Gastrocnemius medialis (tissue), 4 donors: Measurements from ENCODE around the gene GRPEL1. TPM values are rescaled to one million over a fixed set of nuclear protein-coding genes. Genes with fewer than 3 reads are reported as not detected.

ENCODE experiments used
- ATAC-seq, 2 donors: fragments of 150-250 bp; one replicate each; pipeline ENCODE4 v1.9.1; 2016
- DNase-seq, 2 donors: peaks; one replicate each; pipeline ENCODE4 v3.0.0-alpha.2; 2019
- H3K27ac ChIP-seq, 4 donors: fragments of 200-600 bp; sonication (generic); 1 replicate in 1 of 4; 2 replicates in 3 of 4; pipeline ENCODE4 v1.5.1; 2016 to 2018; ENCODE audit warnings: mild to moderate bottlenecking in 2 of 4, moderate library complexity in 1 of 4
- H3K27me3 ChIP-seq, 3 donors: fragments of 200-600 bp; sonication (generic) in 2 of 3; 1 replicate in 1 of 3; 2 replicates in 2 of 3; pipeline versions ENCODE4 v1.5.1 to v1.6.0; 2016 to 2019; ENCODE audit warnings: mild to moderate bottlenecking in 1 of 3, moderate library complexity in 1 of 3
- H3K36me3 ChIP-seq, 2 donors: fragments of 200-600 bp; sonication (generic) in 1 of 2; one replicate each; pipeline ENCODE4 v1.5.1; 2017 to 2018
- H3K4me1 ChIP-seq, 2 donors: fragments of 200-600 bp; sonication (generic) in 1 of 2; one replicate each; pipeline ENCODE4 v1.5.1; 2016 to 2017; ENCODE audit warnings: mild to moderate bottlenecking in 2 of 2
- H3K4me3 ChIP-seq, 4 donors: fragments of 200-600 bp; sonication (generic) in 3 of 4; 1 replicate in 1 of 4; 2 replicates in 3 of 4; pipeline ENCODE4 v1.5.1; 2016 to 2019; ENCODE audit warnings: mild to moderate bottlenecking in 2 of 4
- H3K9me3 ChIP-seq, 3 donors: fragments of 200-600 bp; sonication (generic) in 2 of 3; 1 replicate in 1 of 3; 2 replicates in 2 of 3; pipeline ENCODE4 v1.5.1; 2016 to 2019
- POLR2A ChIP-seq, 2 donors: fragments of 450-650 bp; IDR thresholded peaks; one replicate each; pipeline ENCODE4 v1.6.1; 2017; ENCODE audit warnings: antibody characterized with exemption in 2 of 2, mild to moderate bottlenecking in 2 of 2, moderate library complexity in 2 of 2
- in situ Hi-C, 4 donors: fragments of 200-750 bp; cut with MboI; loops; one replicate each; pipeline versions ENCODE4 v1.15.0 to v1.8.0; 2017; ENCODE audit warnings: low sequenced_read_pairs in 4 of 4
- intact Hi-C: fragments of 100-400 bp; cut with DNase I; formaldehyde crosslinking; loops from one replicate; pipeline ENCODE4 v1.15.1; 2023; ENCODE audit warnings: low total_unique reads
- total RNA-seq, 4 donors: library from RNA; depleted of rRNA; stranded (reverse); fragments of >200 nt; gene quantifications; one replicate each; pipeline versions ENCODE4 v1.1.0 to v1.2.3, GENCODE V29; 2016
- TF ChIP-seq, protein P1 (sequence below), 5 experiments: fragments of 450-650 bp in 3 of 5; fragments of 200-600 bp in 2 of 5; sonication (generic) in 2 of 5; IDR thresholded peaks in 4 of 5; conservative IDR thresholded peaks in 1 of 5; 1 replicate in 4 of 5; 2 replicates in 1 of 5; pipeline ENCODE4 v1.5.1; 2016 to 2019; ENCODE audit warnings: antibody characterized with exemption in 5 of 5, mild to moderate bottlenecking in 3 of 5, moderate library complexity in 3 of 5

Gene GRPEL1
- total RNA-seq, 4 donors from 2014 or later, result 28.8 to 58.0 (median 35.8) TPM

DNA sequence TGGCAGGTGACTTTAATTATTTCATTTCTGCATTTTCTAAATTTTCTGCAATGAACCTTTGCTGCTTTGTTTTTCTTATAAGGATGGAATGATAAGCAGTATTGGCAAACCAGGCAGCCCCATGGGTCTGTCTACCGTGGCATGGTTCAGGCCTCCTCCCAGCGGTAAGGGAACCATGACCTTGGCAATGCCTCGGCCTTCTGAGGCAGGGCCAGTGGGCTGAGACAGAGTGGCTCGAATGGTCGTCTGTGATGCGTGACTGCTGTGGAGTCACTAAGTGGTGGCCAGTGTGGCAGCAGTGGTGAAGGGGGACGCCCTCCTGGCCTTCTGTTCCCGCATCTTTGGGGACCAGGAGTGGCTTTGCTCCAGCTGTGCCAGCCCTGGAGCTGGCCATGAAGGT lies 43.6 kb upstream of the GRPEL1 start:
- ATAC-seq (no peak), DNase-seq (no peak)
- Histone ChIP-seq H3K36me3 (no peaks in the 10 kb centered on the region), H3K27ac (no peak overlapping the region), H3K9me3 (no peaks in the 10 kb centered on the region), H3K4me1 (no peaks in the 10 kb centered on the region), H3K4me3 (no peak overlapping the region), H3K27me3 (no peaks in the 10 kb centered on the region)
- intact Hi-C loops, result no loop called here
- in situ Hi-C loops, result no loop called here
- TF ChIP-seq, protein P1, sequence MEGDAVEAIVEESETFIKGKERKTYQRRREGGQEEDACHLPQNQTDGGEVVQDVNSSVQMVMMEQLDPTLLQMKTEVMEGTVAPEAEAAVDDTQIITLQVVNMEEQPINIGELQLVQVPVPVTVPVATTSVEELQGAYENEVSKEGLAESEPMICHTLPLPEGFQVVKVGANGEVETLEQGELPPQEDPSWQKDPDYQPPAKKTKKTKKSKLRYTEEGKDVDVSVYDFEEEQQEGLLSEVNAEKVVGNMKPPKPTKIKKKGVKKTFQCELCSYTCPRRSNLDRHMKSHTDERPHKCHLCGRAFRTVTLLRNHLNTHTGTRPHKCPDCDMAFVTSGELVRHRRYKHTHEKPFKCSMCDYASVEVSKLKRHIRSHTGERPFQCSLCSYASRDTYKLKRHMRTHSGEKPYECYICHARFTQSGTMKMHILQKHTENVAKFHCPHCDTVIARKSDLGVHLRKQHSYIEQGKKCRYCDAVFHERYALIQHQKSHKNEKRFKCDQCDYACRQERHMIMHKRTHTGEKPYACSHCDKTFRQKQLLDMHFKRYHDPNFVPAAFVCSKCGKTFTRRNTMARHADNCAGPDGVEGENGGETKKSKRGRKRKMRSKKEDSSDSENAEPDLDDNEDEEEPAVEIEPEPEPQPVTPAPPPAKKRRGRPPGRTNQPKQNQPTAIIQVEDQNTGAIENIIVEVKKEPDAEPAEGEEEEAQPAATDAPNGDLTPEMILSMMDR (IDR thresholded peaks at IDR 0.05 in 4 of 5, conservative IDR thresholded peaks at IDR 0.05 in 1 of 5), result no peak
- no peak for TF ChIP-seq POLR2A (IDR thresholded peaks at IDR 0.05)

DNA sequence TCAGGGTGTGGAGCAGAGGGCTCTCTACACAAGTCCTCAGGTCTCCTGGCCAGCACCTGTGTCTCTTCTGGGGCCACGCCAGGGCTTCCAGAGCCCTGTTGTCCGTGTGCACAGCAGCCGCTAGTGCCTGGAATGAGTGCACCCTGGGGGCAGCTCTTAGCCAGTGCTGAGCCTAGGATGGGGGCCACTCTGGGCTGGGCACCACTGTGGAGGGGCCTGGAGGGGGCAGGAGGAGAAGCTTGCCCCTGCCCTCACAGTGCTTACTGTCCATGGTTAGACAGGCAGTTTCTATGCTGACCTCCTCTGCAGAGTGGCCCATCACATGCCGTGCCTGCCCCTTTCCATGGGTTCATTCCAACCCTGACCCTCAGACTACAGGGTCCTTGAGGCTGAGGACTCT lies 42.7 kb upstream of the GRPEL1 start:
- H3K27ac ChIP-seq, result no peak overlapping the region
- intact Hi-C loops, result no loop called here
- ATAC-seq, result no peak
- no peaks in the 10 kb centered on the region for H3K36me3 ChIP-seq
- no peak for DNase-seq
- TF ChIP-seq POLR2A (IDR thresholded peaks at IDR 0.05), result no peak
- TF ChIP-seq, protein P1 (IDR thresholded peaks at IDR 0.05 in 4 of 5, conservative IDR thresholded peaks at IDR 0.05 in 1 of 5), result no peak
- no peak overlapping the region for H3K4me3 ChIP-seq
- no peaks in the 10 kb centered on the region for H3K4me1 ChIP-seq
- no peaks in the 10 kb centered on the region for H3K9me3 ChIP-seq
- in situ Hi-C loops, result no loop called here
- H3K27me3 ChIP-seq, result no peaks in the 10 kb centered on the region

DNA sequence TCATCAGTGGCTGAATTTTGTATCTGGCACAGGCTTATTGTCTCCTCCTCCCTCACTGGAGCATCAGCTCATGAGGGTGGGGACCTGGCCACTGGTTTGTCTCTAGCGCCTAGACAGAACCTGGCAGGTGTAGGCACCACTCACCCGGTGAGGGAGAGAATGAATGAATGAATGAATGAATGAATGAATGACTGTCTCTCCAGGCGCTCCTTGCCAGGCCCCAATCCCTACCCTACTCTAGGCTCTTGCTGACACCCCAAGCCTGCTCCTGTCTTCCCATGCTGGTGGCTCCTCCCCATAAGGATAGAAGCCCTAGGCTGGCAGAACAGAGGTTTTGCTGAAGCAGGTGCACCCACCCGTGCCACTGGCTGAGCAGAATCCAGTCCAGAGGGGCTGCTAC lies 41.3 kb upstream of the GRPEL1 start:
- ATAC-seq, result no peak
- TF ChIP-seq, protein P1 (IDR thresholded peaks at IDR 0.05 in 4 of 5, conservative IDR thresholded peaks at IDR 0.05 in 1 of 5), result no peak
- TF ChIP-seq POLR2A (IDR thresholded peaks at IDR 0.05), result no peak
- Histone ChIP-seq H3K36me3 (no peaks in the 10 kb centered on the region), H3K27ac (no peak overlapping the region), H3K9me3 (no peaks in the 10 kb centered on the region), H3K4me3 (no peak overlapping the region), H3K4me1 (no peaks in the 10 kb centered on the region), H3K27me3 (no peaks in the 10 kb centered on the region)
- in situ Hi-C loops (no loop called here), intact Hi-C loops (loop anchor here (10.0 kb wide), 2 partner anchors 534 to 844 kb away; partner anchors contain the start of genes MAN2B2 and WFS1)
- DNase-seq, result no peak

DNA sequence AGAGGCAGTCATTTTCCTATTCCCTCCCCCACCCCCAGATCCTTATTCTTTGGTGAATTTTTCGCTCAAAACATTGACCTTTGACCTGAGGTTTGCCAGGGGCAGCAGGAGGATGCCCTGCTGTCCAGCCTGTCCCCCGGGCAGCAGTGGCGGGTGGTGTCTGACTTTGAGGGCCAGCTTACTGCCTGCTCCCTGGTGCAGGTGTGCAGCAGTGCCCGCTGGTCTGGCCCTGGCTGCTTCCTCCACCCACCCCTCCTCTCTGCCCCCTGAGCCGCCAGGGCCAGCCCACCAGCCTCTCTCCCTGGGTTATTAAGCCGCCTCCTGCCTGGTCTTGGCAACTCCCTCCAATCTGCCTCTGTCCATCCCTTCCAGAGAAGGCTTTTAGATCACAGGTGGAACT lies 40.8 kb upstream of the GRPEL1 start:
- H3K27ac ChIP-seq, result no peak overlapping the region
- no peak for TF ChIP-seq POLR2A (IDR thresholded peaks at IDR 0.05)
- TF ChIP-seq, protein P1 (IDR thresholded peaks at IDR 0.05 in 4 of 5, conservative IDR thresholded peaks at IDR 0.05 in 1 of 5), result no peak
- no peak overlapping the region for H3K4me3 ChIP-seq
- no peaks in the 10 kb centered on the region for H3K36me3 ChIP-seq
- in situ Hi-C loops (no loop called here), intact Hi-C loops (loop anchor here (10.0 kb wide), 2 partner anchors 534 to 844 kb away; partner anchors contain the start of genes MAN2B2 and WFS1)
- no peak for ATAC-seq
- no peaks in the 10 kb centered on the region for H3K27me3 ChIP-seq
- H3K9me3 ChIP-seq, result no peaks in the 10 kb centered on the region
- peaks cover 0 to 2% of the 10 kb centered on the region in 2 donors for H3K4me1 ChIP-seq
- DNase-seq, result no peak

DNA sequence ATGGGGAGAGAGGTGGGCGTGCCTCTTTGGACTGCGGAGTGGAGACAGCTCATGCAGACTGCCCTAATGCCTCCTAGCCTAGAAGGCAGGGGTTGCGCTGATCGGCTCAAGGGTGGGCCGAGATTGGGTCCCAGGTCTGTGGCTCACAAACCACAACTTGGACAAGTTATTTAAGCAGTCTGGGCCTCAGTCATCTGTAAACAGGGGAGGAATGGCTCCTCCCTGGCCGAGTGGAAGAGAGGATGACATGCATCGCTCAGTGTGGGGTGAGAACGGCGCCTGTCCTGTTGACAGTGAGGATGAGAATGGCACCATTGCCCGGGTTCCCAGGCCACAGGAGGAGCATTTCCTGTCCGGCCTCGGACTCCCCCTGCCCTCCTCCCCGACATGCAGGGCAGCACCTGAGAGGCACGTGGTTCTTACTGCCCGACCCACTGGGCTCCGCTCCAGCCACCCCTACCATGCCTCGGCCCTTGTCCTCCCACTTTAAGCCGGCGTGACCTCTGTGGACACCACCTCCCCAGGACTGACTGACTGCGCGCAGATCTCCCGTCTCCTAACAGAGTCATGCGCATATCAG lies 40.3 kb upstream of the GRPEL1 start:
- DNase-seq, result no peak
- ATAC-seq, result no peak
- in situ Hi-C loops, result no loop called here
- H3K9me3 ChIP-seq, result no peaks in the 10 kb centered on the region
- no peak for TF ChIP-seq POLR2A (IDR thresholded peaks at IDR 0.05)
- TF ChIP-seq, protein P1 (IDR thresholded peaks at IDR 0.05 in 4 of 5, conservative IDR thresholded peaks at IDR 0.05 in 1 of 5), result no peak
- no peaks in the 10 kb centered on the region for H3K27me3 ChIP-seq
- no peak overlapping the region for H3K4me3 ChIP-seq
- intact Hi-C loops, result loop anchor here (10.0 kb wide), 2 partner anchors 533 to 843 kb away; partner anchors contain the start of genes MAN2B2 and WFS1
- H3K4me1 ChIP-seq, result peaks cover 0 to 5% of the 10 kb centered on the region in 2 donors
- no peak overlapping the region for H3K27ac ChIP-seq
- no peaks in the 10 kb centered on the region for H3K36me3 ChIP-seq
